Measurements from ENCODE around the gene DARS2. TPM values are rescaled to one million over a fixed set of nuclear protein-coding genes. Genes with fewer than 3 reads are reported as not detected.

DARS2 gene
- total RNA-seq, 1 experiment from 2014 or later = 25.6 TPM

GRCh38 chr1:173853074-173853473, 28.6 kb downstream of the DARS2 start:
- H3K79me2 ChIP-seq (ENCODE audit: insufficient read depth, low read length) = no peaks in the 10 kb centered on the region
- no peaks in the 10 kb centered on the region for H3K4me1 ChIP-seq (ENCODE audit: control insufficient read depth in 1 of 2, insufficient read depth in 2 of 2, low read length in 2 of 2)
- no peak for TF ChIP-seq ATF3 (IDR thresholded peaks at IDR 0.05)
- no peak for TF ChIP-seq CEBPB (IDR thresholded peaks at IDR 0.05; ENCODE audit: low read depth)
- no peak for TF ChIP-seq RAD21 (IDR thresholded peaks at IDR 0.05; ENCODE audit: low read depth)
- no peak for TF ChIP-seq SIN3A (IDR thresholded peaks at IDR 0.05; ENCODE audit: low read depth)
- no peak for TF ChIP-seq ZFX (IDR thresholded peaks at IDR 0.05)
- TF ChIP-seq, protein P1, sequence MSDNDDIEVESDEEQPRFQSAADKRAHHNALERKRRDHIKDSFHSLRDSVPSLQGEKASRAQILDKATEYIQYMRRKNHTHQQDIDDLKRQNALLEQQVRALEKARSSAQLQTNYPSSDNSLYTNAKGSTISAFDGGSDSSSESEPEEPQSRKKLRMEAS (IDR thresholded peaks at IDR 0.05) = no peak
- TF ChIP-seq POLR2AphosphoS5 (IDR thresholded peaks at IDR 0.05; ENCODE audit: low read depth, low read length) = no peak
- TF ChIP-seq SP1 (IDR thresholded peaks at IDR 0.05; ENCODE audit: low read depth) = no peak
- no peak for TF ChIP-seq REST (IDR thresholded peaks at IDR 0.05; ENCODE audit: low read depth)
- no peak for TF ChIP-seq CBX3 (IDR thresholded peaks at IDR 0.05; ENCODE audit: low read depth)
- no peak for TF ChIP-seq ZNF274 (IDR thresholded peaks at IDR 0.05; ENCODE audit: low read depth, low read length)
- TF ChIP-seq EZH2phosphoT487 (IDR thresholded peaks at IDR 0.05; ENCODE audit: borderline replicate concordance) = no peak
- no peak for TF ChIP-seq YY1 (IDR thresholded peaks at IDR 0.05; ENCODE audit: extremely low read depth, insufficient replicate concordance, low read depth, low read length)
- no peak for TF ChIP-seq ELF1 (IDR thresholded peaks at IDR 0.05; ENCODE audit: borderline replicate concordance, low read depth)
- TF ChIP-seq SRF (IDR thresholded peaks at IDR 0.05; ENCODE audit: low read depth) = no peak
- TF ChIP-seq JUND (IDR thresholded peaks at IDR 0.05) = no peak
- no peak for TF ChIP-seq EGR1 (IDR thresholded peaks at IDR 0.05; ENCODE audit: low read depth)
- TF ChIP-seq POLR2A (IDR thresholded peaks at IDR 0.05; ENCODE audit: borderline replicate concordance, extremely low read depth, insufficient read depth, insufficient read length) = no peak
- no peak for TF ChIP-seq TCF7L2 (IDR thresholded peaks at IDR 0.05; ENCODE audit: borderline replicate concordance, extremely low read depth, insufficient read depth, insufficient read length)
- TF ChIP-seq ZBTB33 (IDR thresholded peaks at IDR 0.05; ENCODE audit: extremely low read depth, insufficient replicate concordance, low read length) = no peak
- no peak overlapping the region for H3K4me3 ChIP-seq (replicated peaks in 1 of 2; ENCODE audit: low read depth in 1 of 2, low read length in 2 of 2)
- no peak overlapping the region for H3K4me2 ChIP-seq (ENCODE audit: low read length)
- no peak overlapping the region for H3K27ac ChIP-seq (ENCODE audit: low read depth, low read length)
- no peaks in the 10 kb centered on the region for H3K27me3 ChIP-seq (ENCODE audit: insufficient read depth, low read length)
- intact Hi-C loops (cut with micrococcal nuclease) = no loop called here
- ChIA-PET POLR2A (no interaction called here), CTCF (no interaction called here), RAD21 (ENCODE audit: low non-redundant PET in 1 of 2, low total read pairs in 2 of 2, uncharacterized antibody in 2 of 2, unreplicated experiment in 2 of 2) (no interaction called here)
- no peak overlapping the region for H2AFZ ChIP-seq (ENCODE audit: low read depth, low read length, poor library complexity, severe bottlenecking)
- H4K20me1 ChIP-seq (ENCODE audit: insufficient read depth) = no peaks in the 10 kb centered on the region; the same call in 1 of the 2 replicates
- no peaks in the 10 kb centered on the region for H3K9me3 ChIP-seq (ENCODE audit: control insufficient read depth in 1 of 2, insufficient read depth in 1 of 2, low read depth in 1 of 2, low read length in 2 of 2)
- H3K9me2 ChIP-seq (ENCODE audit: insufficient read depth) = no peaks in the 10 kb centered on the region
- DNase-seq (ENCODE audit: low read depth, low spot score) = no peak
- BruUV-seq (replicated peaks) = no TSS peak
- peaks cover 3 to 17% of the 10 kb centered on the region in 2 experiments; a peak in 2 of 4 replicates for H3K36me3 ChIP-seq (ENCODE audit: control insufficient read depth in 1 of 2, insufficient read depth in 2 of 2, low read length in 2 of 2)
- no peak for ATAC-seq
- H3K9ac ChIP-seq (ENCODE audit: low read length) = no peak overlapping the region

Data from HCT116 (cell line).